ENCODE measurements around the gene ZYG11A. TPM values are rescaled to one million over a fixed set of nuclear protein-coding genes. Genes with fewer than 3 reads are reported as not detected.

ZYG11A gene
- total and polyA plus RNA-seq, 4 donors: 0.38 to 1.8 (median 0.76) TPM

GRCh38 chr1:52907812-52908153 is 65.2 kb downstream of the ZYG11A start:
- H3K4me1 ChIP-seq (ENCODE audit: control insufficient read depth in 4 of 4, insufficient read depth in 4 of 4, low read length in 3 of 4): peaks cover 19 to 80% (median 62%) of the 10 kb centered on the region in 4 donors
- peaks cover 0 to 14% (median 3%) of the 10 kb centered on the region in 4 donors for H3K36me3 ChIP-seq (ENCODE audit: control insufficient read depth in 4 of 4, insufficient read depth in 3 of 4, low read depth in 1 of 4, low read length in 3 of 4)
- TF ChIP-seq, protein P1, sequence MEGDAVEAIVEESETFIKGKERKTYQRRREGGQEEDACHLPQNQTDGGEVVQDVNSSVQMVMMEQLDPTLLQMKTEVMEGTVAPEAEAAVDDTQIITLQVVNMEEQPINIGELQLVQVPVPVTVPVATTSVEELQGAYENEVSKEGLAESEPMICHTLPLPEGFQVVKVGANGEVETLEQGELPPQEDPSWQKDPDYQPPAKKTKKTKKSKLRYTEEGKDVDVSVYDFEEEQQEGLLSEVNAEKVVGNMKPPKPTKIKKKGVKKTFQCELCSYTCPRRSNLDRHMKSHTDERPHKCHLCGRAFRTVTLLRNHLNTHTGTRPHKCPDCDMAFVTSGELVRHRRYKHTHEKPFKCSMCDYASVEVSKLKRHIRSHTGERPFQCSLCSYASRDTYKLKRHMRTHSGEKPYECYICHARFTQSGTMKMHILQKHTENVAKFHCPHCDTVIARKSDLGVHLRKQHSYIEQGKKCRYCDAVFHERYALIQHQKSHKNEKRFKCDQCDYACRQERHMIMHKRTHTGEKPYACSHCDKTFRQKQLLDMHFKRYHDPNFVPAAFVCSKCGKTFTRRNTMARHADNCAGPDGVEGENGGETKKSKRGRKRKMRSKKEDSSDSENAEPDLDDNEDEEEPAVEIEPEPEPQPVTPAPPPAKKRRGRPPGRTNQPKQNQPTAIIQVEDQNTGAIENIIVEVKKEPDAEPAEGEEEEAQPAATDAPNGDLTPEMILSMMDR (IDR thresholded peaks at IDR 0.05; ENCODE audit: low read depth, low read length, missing input control): no peak
- TF ChIP-seq HNF4G (IDR thresholded peaks at IDR 0.05) (no peak), FOXA2 (IDR thresholded peaks at IDR 0.05) (no peak), MAX (IDR thresholded peaks at IDR 0.05) (no peak), FOXA1 (IDR thresholded peaks at IDR 0.05) (no peak), JUND (IDR thresholded peaks at IDR 0.05) (no peak), EGR1 (IDR thresholded peaks at IDR 0.05; ENCODE audit: low read depth in 2 of 2) (no peak), GABPA (IDR thresholded peaks at IDR 0.05 in 1 of 2, conservative IDR thresholded peaks at IDR 0.05 in 1 of 2) (no peak), REST (IDR thresholded peaks at IDR 0.05) (no peak), ZBTB33 (IDR thresholded peaks at IDR 0.05) (no peak), RXRA (IDR thresholded peaks at IDR 0.05) (no peak), RAD21 (IDR thresholded peaks at IDR 0.05) (no peak), SP1 (IDR thresholded peaks at IDR 0.05) (no peak), YY1 (IDR thresholded peaks at IDR 0.05) (no peak)
- H3K4me3 ChIP-seq (ENCODE audit: low read depth in 1 of 3, low read length in 3 of 3): no peak overlapping the region
- H3K27me3 ChIP-seq (ENCODE audit: control insufficient read depth in 4 of 4, insufficient read depth in 4 of 4, low read length in 3 of 4): no peaks in the 10 kb centered on the region
- 90% methylated on average over 10 of the region's 10 CpGs for WGBS
- H3K27ac ChIP-seq (ENCODE audit: low read depth in 1 of 2, low read length in 2 of 2): peak overlapping the region; percentile 1 to 63
- no peak overlapping the region for H3K9ac ChIP-seq (ENCODE audit: low read depth in 1 of 2, low read length in 2 of 2)
- no peak for DNase-seq (ENCODE audit: low spot score)
- H3K9me3 ChIP-seq (ENCODE audit: control insufficient read depth in 4 of 4, low read length in 3 of 4): no peaks in the 10 kb centered on the region

GRCh38 chr1:52911541-52911940 is 69.0 kb downstream of the ZYG11A start:
- Histone ChIP-seq H3K27me3 (ENCODE audit: control insufficient read depth in 4 of 4, insufficient read depth in 4 of 4, low read length in 3 of 4) (no peaks in the 10 kb centered on the region), H3K4me3 (ENCODE audit: low read depth in 1 of 3, low read length in 3 of 3) (peak overlapping the region; percentile 30 to 56 (median 53)), H3K36me3 (ENCODE audit: control insufficient read depth in 4 of 4, insufficient read depth in 3 of 4, low read depth in 1 of 4, low read length in 3 of 4) (peaks cover 0 to 4% (median 0%) of the 10 kb centered on the region in 4 donors), H3K9me3 (ENCODE audit: control insufficient read depth in 4 of 4, low read length in 3 of 4) (no peaks in the 10 kb centered on the region), H3K9ac (ENCODE audit: low read depth in 1 of 2, low read length in 2 of 2) (peak overlapping the region in 1 of 2 donors; percentile 80), H3K27ac (ENCODE audit: low read depth in 1 of 2, low read length in 2 of 2) (peak overlapping the region; percentile 17 to 64), H3K4me1 (ENCODE audit: control insufficient read depth in 4 of 4, insufficient read depth in 4 of 4, low read length in 3 of 4) (peaks cover 22 to 84% (median 65%) of the 10 kb centered on the region in 4 donors)
- TF ChIP-seq MAX (IDR thresholded peaks at IDR 0.05) (no peak), RAD21 (IDR thresholded peaks at IDR 0.05) (no peak), ATF3 (IDR thresholded peaks at IDR 0.05) (no peak), YY1 (IDR thresholded peaks at IDR 0.05) (no peak), HNF4A (conservative IDR thresholded peaks at IDR 0.05) (no peak), TAF1 (conservative IDR thresholded peaks at IDR 0.05) (no peak)
- WGBS: 67% methylated on average over 10 of the region's 10 CpGs
- no peak for DNase-seq (ENCODE audit: low spot score)

All from liver (tissue), 9 donors.